ENCODE measurements around the gene ABHD17B.

The ABHD17B gene

GRCh38 chr9:71875345-71875744, 35.6 kb downstream of the ABHD17B start:
- peaks cover 21% of the 10 kb centered on the region for H3K4me1 Mint-ChIP-seq
- H3K9me3 Mint-ChIP-seq: peaks cover 12% of the 10 kb centered on the region
- DNase-seq (ENCODE audit: low spot score in 2 of 2) (no peak), ATAC-seq (no peak)
- H3K4me3 Mint-ChIP-seq: no peak overlapping the region
- no peak overlapping the region for H3K27ac Mint-ChIP-seq
- peaks cover 18% of the 10 kb centered on the region for H3K36me3 Mint-ChIP-seq

- peaks cover 10% of the 10 kb centered on the region for H3K4me1 Mint-ChIP-seq
- peaks cover 34% of the 10 kb centered on the region for H3K36me3 Mint-ChIP-seq
- H3K4me3 Mint-ChIP-seq: no peak overlapping the region
- no peak overlapping the region for H3K27ac Mint-ChIP-seq
- no peak for ATAC-seq
- H3K9me3 Mint-ChIP-seq: peaks cover 15% of the 10 kb centered on the region
- DNase-seq (ENCODE audit: low spot score in 2 of 2): no peak
These were observed 47.4 kb downstream of the ABHD17B start for GRCh38 chr9:71863631-71864030.

- ATAC-seq: no peak
- DNase-seq (ENCODE audit: low spot score in 2 of 2): no peak
- Mint-ChIP-seq H3K36me3 (peaks cover 16% of the 10 kb centered on the region), H3K27ac (no peak overlapping the region), H3K4me3 (no peak overlapping the region), H3K9me3 (peaks cover 16% of the 10 kb centered on the region), H3K4me1 (peaks cover 13% of the 10 kb centered on the region)
These were observed 49.4 kb downstream of the ABHD17B start for GRCh38 chr9:71861618-71862017.

GRCh38 chr9:71859939-71860338, 51.1 kb downstream of the ABHD17B start:
- no peak for ATAC-seq
- no peak for DNase-seq (ENCODE audit: low spot score in 2 of 2)
- Mint-ChIP-seq H3K4me3 (no peak overlapping the region), H3K4me1 (peaks cover 13% of the 10 kb centered on the region), H3K27ac (no peak overlapping the region), H3K36me3 (peaks cover 10% of the 10 kb centered on the region), H3K9me3 (peaks cover 16% of the 10 kb centered on the region)

- DNase-seq (ENCODE audit: low spot score in 2 of 2) (no peak), ATAC-seq (peak; percentile 91)
- Mint-ChIP-seq H3K4me1 (peaks cover 7% of the 10 kb centered on the region), H3K27ac (no peak overlapping the region), H3K4me3 (no peak overlapping the region), H3K36me3 (no peaks in the 10 kb centered on the region), H3K9me3 (peaks cover 14% of the 10 kb centered on the region)
These were observed 52.2 kb downstream of the ABHD17B start for GRCh38 chr9:71858812-71859211.

GRCh38 chr9:71858102-71858798, 52.7 kb downstream of the ABHD17B start:
- no peak for ATAC-seq
- no peak overlapping the region for H3K27ac Mint-ChIP-seq

GRCh38 chr9:71857159-71857558, 53.8 kb downstream of the ABHD17B start:
- no peak overlapping the region for H3K4me3 Mint-ChIP-seq
- ATAC-seq (no peak), DNase-seq (ENCODE audit: low spot score in 2 of 2) (no peak)

More at GRCh38 chr9:71858102-71858798, 52.7 kb downstream of the ABHD17B start:
- peaks cover 14% of the 10 kb centered on the region for H3K9me3 Mint-ChIP-seq
- H3K4me3 Mint-ChIP-seq: no peak overlapping the region
- DNase-seq (ENCODE audit: low spot score in 2 of 2): no peak
- no peaks in the 10 kb centered on the region for H3K36me3 Mint-ChIP-seq
- peaks cover 7% of the 10 kb centered on the region for H3K4me1 Mint-ChIP-seq

GRCh38 chr9:71854811-71855210, 56.2 kb downstream of the ABHD17B start:
- no peak overlapping the region for H3K4me3 Mint-ChIP-seq
- H3K27ac Mint-ChIP-seq: no peak overlapping the region

More at GRCh38 chr9:71857159-71857558, 53.8 kb downstream of the ABHD17B start:
- no peaks in the 10 kb centered on the region for H3K36me3 Mint-ChIP-seq
- peaks cover 7% of the 10 kb centered on the region for H3K4me1 Mint-ChIP-seq
- no peak overlapping the region for H3K27ac Mint-ChIP-seq
- peaks cover 14% of the 10 kb centered on the region for H3K9me3 Mint-ChIP-seq

GRCh38 chr9:71853084-71853483, 57.9 kb downstream of the ABHD17B start:
- Mint-ChIP-seq H3K4me3 (no peak overlapping the region), H3K4me1 (no peaks in the 10 kb centered on the region), H3K36me3 (no peaks in the 10 kb centered on the region), H3K27ac (no peak overlapping the region), H3K9me3 (no peaks in the 10 kb centered on the region)
- ATAC-seq (peak; percentile 24), DNase-seq (ENCODE audit: low spot score in 2 of 2) (no peak)

More at GRCh38 chr9:71854811-71855210, 56.2 kb downstream of the ABHD17B start:
- Mint-ChIP-seq H3K4me1 (peaks cover 7% of the 10 kb centered on the region), H3K9me3 (peaks cover 6% of the 10 kb centered on the region), H3K36me3 (no peaks in the 10 kb centered on the region)
- DNase-seq (ENCODE audit: low spot score in 2 of 2): no peak
- ATAC-seq: no peak

GRCh38 chr9:71850996-71851395, 60.0 kb downstream of the ABHD17B start:
- ATAC-seq (no peak), DNase-seq (ENCODE audit: low spot score in 2 of 2) (no peak)
- Mint-ChIP-seq H3K36me3 (no peaks in the 10 kb centered on the region), H3K27ac (no peak overlapping the region), H3K9me3 (no peaks in the 10 kb centered on the region), H3K4me1 (no peaks in the 10 kb centered on the region), H3K4me3 (no peak overlapping the region)

GRCh38 chr9:71847892-71848291, 63.1 kb downstream of the ABHD17B start:
- ATAC-seq: no peak
- Mint-ChIP-seq H3K36me3 (no peaks in the 10 kb centered on the region), H3K4me3 (no peak overlapping the region), H3K9me3 (no peaks in the 10 kb centered on the region), H3K27ac (no peak overlapping the region), H3K4me1 (no peaks in the 10 kb centered on the region)
- DNase-seq (ENCODE audit: low spot score in 2 of 2): no peak

GRCh38 chr9:71844808-71845207, 66.2 kb downstream of the ABHD17B start:
- H3K36me3 Mint-ChIP-seq: no peaks in the 10 kb centered on the region
- H3K4me1 Mint-ChIP-seq: no peaks in the 10 kb centered on the region
- no peak overlapping the region for H3K27ac Mint-ChIP-seq
- ATAC-seq (no peak), DNase-seq (ENCODE audit: low spot score in 2 of 2) (no peak)
- no peaks in the 10 kb centered on the region for H3K9me3 Mint-ChIP-seq
- H3K4me3 Mint-ChIP-seq: no peak overlapping the region

- Mint-ChIP-seq H3K4me1 (no peaks in the 10 kb centered on the region), H3K4me3 (no peak overlapping the region), H3K27ac (no peak overlapping the region), H3K9me3 (no peaks in the 10 kb centered on the region), H3K36me3 (no peaks in the 10 kb centered on the region)
- DNase-seq (ENCODE audit: low spot score in 2 of 2) (no peak), ATAC-seq (no peak)
These were observed 71.3 kb downstream of the ABHD17B start for GRCh38 chr9:71839668-71840067.

GRCh38 chr9:71835596-71835995, 75.4 kb downstream of the ABHD17B start:
- no peak overlapping the region for H3K27ac Mint-ChIP-seq
- ATAC-seq: no peak

GRCh38 chr9:71830929-71831328, 80.1 kb downstream of the ABHD17B start:
- Mint-ChIP-seq H3K9me3 (no peaks in the 10 kb centered on the region), H3K36me3 (no peaks in the 10 kb centered on the region), H3K27ac (no peak overlapping the region), H3K4me3 (no peak overlapping the region), H3K4me1 (no peaks in the 10 kb centered on the region)
- ATAC-seq: no peak
- DNase-seq (ENCODE audit: low spot score in 2 of 2): no peak

More at GRCh38 chr9:71835596-71835995, 75.4 kb downstream of the ABHD17B start:
- Mint-ChIP-seq H3K9me3 (no peaks in the 10 kb centered on the region), H3K4me1 (no peaks in the 10 kb centered on the region), H3K4me3 (no peak overlapping the region), H3K36me3 (no peaks in the 10 kb centered on the region)
- no peak for DNase-seq (ENCODE audit: low spot score in 2 of 2)

- no peak overlapping the region for H3K4me3 Mint-ChIP-seq
These were observed 80.8 kb downstream of the ABHD17B start for GRCh38 chr9:71830153-71830552.

More at GRCh38 chr9:71830153-71830552, 80.8 kb downstream of the ABHD17B start:
- Mint-ChIP-seq H3K36me3 (no peaks in the 10 kb centered on the region), H3K9me3 (no peaks in the 10 kb centered on the region), H3K4me1 (no peaks in the 10 kb centered on the region), H3K27ac (no peak overlapping the region)
- ATAC-seq: no peak
- DNase-seq (ENCODE audit: low spot score in 2 of 2): no peak

Measured in stimulated activated effector memory CD8-positive, alpha-beta T cell treated with anti-CD3 and anti-CD28 coated beads, Interleukin-12 subunit alpha, Interleukin-12 subunit beta, amount 100 ng/mL, for 72 hours (primary cell).